A673 (cell line): Measurements from ENCODE around the gene RBM14.

Source experiments
- EZH2 ChIP-seq: fragments of 200-600 bp; sonication (generic); IDR thresholded peaks from 2 replicates; pipeline ENCODE4 v1.6.1; 2017; ENCODE audit warnings: borderline replicate concordance, low read depth, mild to moderate bottlenecking, mixed read lengths, antibody characterized with exemption, low read length; ENCODE audit not compliant: poor library complexity, severe bottlenecking
- TF ChIP-seq, protein P1 (sequence below): fragments of 300-800, 200-600 bp; sonication (generic); conservative IDR thresholded peaks from 2 replicates; pipeline ENCODE4 v1.5.1; 2017; ENCODE audit warnings: low read depth, mild to moderate bottlenecking, antibody characterized with exemption, low read length, moderate library complexity, mixed read lengths

DNA sequence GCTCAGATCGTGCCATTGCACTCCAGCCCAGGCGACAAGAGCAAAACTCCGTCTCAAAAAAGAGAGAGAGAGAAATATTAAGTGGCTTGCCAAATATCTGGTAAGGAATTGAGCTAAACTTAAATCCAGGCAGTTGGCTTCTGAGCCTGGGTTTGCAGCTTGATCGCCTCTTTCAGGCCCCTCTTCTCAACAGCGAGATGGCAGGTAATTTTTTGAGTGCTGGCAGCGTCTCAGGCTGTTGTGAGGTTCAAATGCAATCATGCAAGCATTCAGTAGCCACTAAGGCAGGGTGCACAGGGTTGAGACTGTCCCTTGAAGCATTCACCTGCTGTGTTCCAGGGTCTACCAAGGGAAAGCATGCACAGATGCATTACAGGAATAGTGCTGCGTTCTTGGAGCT, 47.4 kb upstream of the RBM14 start:
- TF ChIP-seq, protein P1, sequence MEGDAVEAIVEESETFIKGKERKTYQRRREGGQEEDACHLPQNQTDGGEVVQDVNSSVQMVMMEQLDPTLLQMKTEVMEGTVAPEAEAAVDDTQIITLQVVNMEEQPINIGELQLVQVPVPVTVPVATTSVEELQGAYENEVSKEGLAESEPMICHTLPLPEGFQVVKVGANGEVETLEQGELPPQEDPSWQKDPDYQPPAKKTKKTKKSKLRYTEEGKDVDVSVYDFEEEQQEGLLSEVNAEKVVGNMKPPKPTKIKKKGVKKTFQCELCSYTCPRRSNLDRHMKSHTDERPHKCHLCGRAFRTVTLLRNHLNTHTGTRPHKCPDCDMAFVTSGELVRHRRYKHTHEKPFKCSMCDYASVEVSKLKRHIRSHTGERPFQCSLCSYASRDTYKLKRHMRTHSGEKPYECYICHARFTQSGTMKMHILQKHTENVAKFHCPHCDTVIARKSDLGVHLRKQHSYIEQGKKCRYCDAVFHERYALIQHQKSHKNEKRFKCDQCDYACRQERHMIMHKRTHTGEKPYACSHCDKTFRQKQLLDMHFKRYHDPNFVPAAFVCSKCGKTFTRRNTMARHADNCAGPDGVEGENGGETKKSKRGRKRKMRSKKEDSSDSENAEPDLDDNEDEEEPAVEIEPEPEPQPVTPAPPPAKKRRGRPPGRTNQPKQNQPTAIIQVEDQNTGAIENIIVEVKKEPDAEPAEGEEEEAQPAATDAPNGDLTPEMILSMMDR: no peak
- TF ChIP-seq EZH2: no peak
